GM21529 (cell line): ENCODE results near the gene IFNL1.
"Not testable (repeated sequence)": the region's sequence is repeated elsewhere in the genome, so short reads cannot be mapped to it uniquely, and the experiment has no call there.

ENCODE experiments used
- ATAC-seq: cut with Tn5 transposase; IDR thresholded peaks from one replicate; pipeline ENCODE4 v1.9.1; 2021; ENCODE audit not compliant: unreplicated experiment

The IFNL1 gene

GRCh38 chr19:39296055-39296645 is at the start of gene IFNL1:
Gene IFNL1 (plus strand): TSS chr19:39296407. CDS start chr19:39296422, 15 bp downstream.
- ATAC-seq = no peak

- ATAC-seq = no peak
Measured at GRCh38 chr19:39246951-39247669, 49.1 kb upstream of the IFNL1 start.

GRCh38 chr19:39247701-39248664 is 48.2 kb upstream of the IFNL1 start:
- no peak for ATAC-seq

GRCh38 chr19:39248806-39249205 is 47.4 kb upstream of the IFNL1 start, which contains the start of gene IFNL4:
Gene IFNL4 (minus strand): TSS chr19:39248856.
- no peak for ATAC-seq

GRCh38 chr19:39251081-39251480 is 45.1 kb upstream of the IFNL1 start:
- no peak for ATAC-seq

GRCh38 chr19:39251846-39252245 is 44.4 kb upstream of the IFNL1 start:
- ATAC-seq = no peak

GRCh38 chr19:39252458-39252857 is 43.7 kb upstream of the IFNL1 start:
- no peak for ATAC-seq

GRCh38 chr19:39253374-39254149 is 42.6 kb upstream of the IFNL1 start:
- no peak for ATAC-seq

GRCh38 chr19:39254531-39255345 is 41.5 kb upstream of the IFNL1 start:
- no peak for ATAC-seq

GRCh38 chr19:39257227-39257626 is 39.0 kb upstream of the IFNL1 start:
- ATAC-seq = no peak

- ATAC-seq = no peak
Measured at GRCh38 chr19:39261704-39262103, 34.5 kb upstream of the IFNL1 start.

- no peak for ATAC-seq
Measured at GRCh38 chr19:39262496-39262895, 33.7 kb upstream of the IFNL1 start.

- no peak for ATAC-seq
Measured at GRCh38 chr19:39263912-39264305, 32.3 kb upstream of the IFNL1 start.

- ATAC-seq = no peak
Measured at GRCh38 chr19:39264306-39265290, 31.6 kb upstream of the IFNL1 start.

- ATAC-seq = no peak
Measured at GRCh38 chr19:39265321-39265916, 30.8 kb upstream of the IFNL1 start.

GRCh38 chr19:39268085-39268484 is 28.1 kb upstream of the IFNL1 start, which contains the start of gene IFNL2:
Gene IFNL2 (plus strand): TSS chr19:39268396. CDS start chr19:39268569, 173 bp downstream.
- ATAC-seq = not testable (repeated sequence)

- not testable (repeated sequence) for ATAC-seq
Measured at GRCh38 chr19:39268531-39269223, 27.5 kb upstream of the IFNL1 start.

- ATAC-seq = not testable (repeated sequence)
Measured at GRCh38 chr19:39269369-39269768, 26.8 kb upstream of the IFNL1 start.
